Measurements from ENCODE around the gene L2HGDH. TPM values are rescaled to one million over a fixed set of nuclear protein-coding genes. Genes with fewer than 3 reads are reported as not detected.

The L2HGDH gene
- total and polyA plus RNA-seq, 9 of the 15 experiments (the other 6 are each of a cell fraction or from before 2014, with no cell fraction given): 1.7 to 16.1 (median 10.5) TPM

DNA sequence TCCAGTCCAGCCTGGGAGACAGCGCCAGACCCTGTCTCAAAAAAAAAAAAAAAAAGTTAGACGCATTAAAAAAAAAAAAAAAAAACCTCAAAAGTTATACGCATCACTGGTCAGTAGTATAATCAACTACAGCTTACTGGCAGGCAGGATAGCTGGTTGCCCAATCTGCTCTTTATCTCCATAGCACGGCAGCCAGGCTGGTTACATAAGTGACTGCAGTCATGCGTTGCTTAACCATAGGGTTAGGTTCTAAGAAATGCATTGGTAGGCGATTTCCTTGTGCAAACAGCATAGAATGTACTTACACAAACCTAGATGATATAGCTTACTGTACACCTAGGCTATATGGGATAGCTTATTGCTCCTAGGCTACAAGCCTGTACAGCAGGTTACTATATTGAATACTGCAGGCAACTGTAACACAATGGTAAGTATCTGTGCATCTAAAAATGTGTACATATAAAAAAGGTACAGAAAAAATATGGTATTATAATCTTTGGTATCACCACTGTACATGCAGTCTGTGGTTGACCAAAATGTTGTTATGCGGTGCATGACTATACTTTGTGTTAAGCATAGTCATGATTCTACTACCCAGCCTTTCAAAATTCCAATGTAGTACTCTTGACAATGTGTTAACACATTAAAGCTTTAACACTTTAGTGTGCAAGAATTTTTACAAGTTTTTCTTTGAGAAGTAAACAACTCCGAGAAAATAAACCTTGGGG is 8.1 kb downstream of the L2HGDH start:
- Histone ChIP-seq H4K20me1 (replicated peaks; ENCODE audit: control insufficient read depth, insufficient read depth, low read length) (no peaks in the 10 kb centered on the region), H3K27me3 (ENCODE audit: control insufficient read depth in 2 of 2, insufficient read depth in 2 of 2, low read length in 2 of 2) (no peaks in the 10 kb centered on the region), H3K36me3 (ENCODE audit: control insufficient read depth, insufficient read depth, low read length) (peaks cover 21% of the 10 kb centered on the region; the same call in 2 of the 3 replicates), H3K9me3 (replicated peaks; ENCODE audit: control insufficient read depth, insufficient read depth, low read depth, low read length) (no peaks in the 10 kb centered on the region), H3K4me3 (no peak overlapping the region), H2AFZ (ENCODE audit: low read depth, low read length) (peak overlapping the region; percentile 31; the same call in 1 of the 2 replicates), H3K9ac (ENCODE audit: insufficient read depth in 1 of 2, low read depth in 2 of 2, low read length in 2 of 2) (no peak overlapping the region), H3K4me1 (replicated peaks in 1 of 2; ENCODE audit: control insufficient read depth in 2 of 2, insufficient read depth in 2 of 2, low read length in 2 of 2) (peaks cover 8 to 13% of the 10 kb centered on the region in 2 experiments; a peak in 4 of 5 replicates), H3K79me2 (ENCODE audit: control insufficient read depth, insufficient read depth, low read length) (peaks cover 34% of the 10 kb centered on the region), H3K9me1 (ENCODE audit: control insufficient read depth, insufficient read depth, low read length) (no peaks in the 10 kb centered on the region), H3K4me2 (ENCODE audit: insufficient read depth, low read length) (no peak overlapping the region; the same call in 1 of the 2 replicates), H3K27ac (ENCODE audit: extremely low read depth, low read depth, low read length) (peak overlapping the region; percentile 58; the same call in 1 of the 3 replicates)
- intact Hi-C loops (cut with micrococcal nuclease): no loop called here
- FAIRE-seq (peak; percentile 82), ATAC-seq (peak; percentile 84), DNase-seq (ENCODE audit: extremely low read depth in 1 of 4, low spot score in 3 of 4) (peak in 2 of 4 experiments; percentile 37 to 67)
- in situ Hi-C loops (cut with MboI): no loop called here
- POLR2A ChIA-PET: interaction anchor here (0.6 to 1.5 kb wide), 2 partner anchors 9 to 332 kb away, joined by 3 to 7 read pairs; partner anchors contain the start of genes DMAC2L and L2HGDH
- CTCF ChIA-PET (ENCODE audit: low intra/inter-chr PET ratio): no interaction called here
- 23% methylated on average over 7 of the region's 8 CpGs for WGBS (ENCODE audit: insufficient coverage, low coverage, missing lambda C conversion rate)
- no TSS peak for BruUV-seq (replicated peaks)
- TF ChIP-seq SIRT6 (IDR thresholded peaks at IDR 0.05; ENCODE audit: low read depth, low read length) (no peak), STAT5A (IDR thresholded peaks at IDR 0.05; ENCODE audit: borderline replicate concordance, low read length) (peak; percentile 66), DPF2 (IDR thresholded peaks at IDR 0.05) (peak; percentile 46; the same call in 1 of the 2 replicates), FOXA3 (CRISPR knock-in tag; conservative IDR thresholded peaks at IDR 0.05 in 1 of 2, IDR thresholded peaks at IDR 0.05 in 1 of 2) (peak in 1 of 2 experiments; percentile 63; a peak in 2 of 4 replicates), NCOR1 (IDR thresholded peaks at IDR 0.05) (0 out of 2 replicates have a peak, but pooled peaks have one; percentile 20), ZBTB34 (CRISPR knock-in tag; IDR thresholded peaks at IDR 0.05) (no peak), CBFA2T3 (IDR thresholded peaks at IDR 0.05) (peak; percentile 74), CEBPG (CRISPR knock-in tag; IDR thresholded peaks at IDR 0.05) (peak; percentile 93), CEBPG (tag; conservative IDR thresholded peaks at IDR 0.05 in 1 of 2, IDR thresholded peaks at IDR 0.05 in 1 of 2) (peak; percentile 87 to 94), GATA2 (CRISPR knock-in tag; IDR thresholded peaks at IDR 0.05) (peak; percentile 64; the same call in 1 of the 2 replicates)
- TF ChIP-seq, protein P1, sequence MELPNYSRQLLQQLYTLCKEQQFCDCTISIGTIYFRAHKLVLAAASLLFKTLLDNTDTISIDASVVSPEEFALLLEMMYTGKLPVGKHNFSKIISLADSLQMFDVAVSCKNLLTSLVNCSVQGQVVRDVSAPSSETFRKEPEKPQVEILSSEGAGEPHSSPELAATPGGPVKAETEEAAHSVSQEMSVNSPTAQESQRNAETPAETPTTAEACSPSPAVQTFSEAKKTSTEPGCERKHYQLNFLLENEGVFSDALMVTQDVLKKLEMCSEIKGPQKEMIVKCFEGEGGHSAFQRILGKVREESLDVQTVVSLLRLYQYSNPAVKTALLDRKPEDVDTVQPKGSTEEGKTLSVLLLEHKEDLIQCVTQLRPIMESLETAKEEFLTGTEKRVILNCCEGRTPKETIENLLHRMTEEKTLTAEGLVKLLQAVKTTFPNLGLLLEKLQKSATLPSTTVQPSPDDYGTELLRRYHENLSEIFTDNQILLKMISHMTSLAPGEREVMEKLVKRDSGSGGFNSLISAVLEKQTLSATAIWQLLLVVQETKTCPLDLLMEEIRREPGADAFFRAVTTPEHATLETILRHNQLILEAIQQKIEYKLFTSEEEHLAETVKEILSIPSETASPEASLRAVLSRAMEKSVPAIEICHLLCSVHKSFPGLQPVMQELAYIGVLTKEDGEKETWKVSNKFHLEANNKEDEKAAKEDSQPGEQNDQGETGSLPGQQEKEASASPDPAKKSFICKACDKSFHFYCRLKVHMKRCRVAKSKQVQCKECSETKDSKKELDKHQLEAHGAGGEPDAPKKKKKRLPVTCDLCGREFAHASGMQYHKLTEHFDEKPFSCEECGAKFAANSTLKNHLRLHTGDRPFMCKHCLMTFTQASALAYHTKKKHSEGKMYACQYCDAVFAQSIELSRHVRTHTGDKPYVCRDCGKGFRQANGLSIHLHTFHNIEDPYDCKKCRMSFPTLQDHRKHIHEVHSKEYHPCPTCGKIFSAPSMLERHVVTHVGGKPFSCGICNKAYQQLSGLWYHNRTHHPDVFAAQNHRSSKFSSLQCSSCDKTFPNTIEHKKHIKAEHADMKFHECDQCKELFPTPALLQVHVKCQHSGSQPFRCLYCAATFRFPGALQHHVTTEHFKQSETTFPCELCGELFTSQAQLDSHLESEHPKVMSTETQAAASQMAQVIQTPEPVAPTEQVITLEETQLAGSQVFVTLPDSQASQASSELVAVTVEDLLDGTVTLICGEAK (IDR thresholded peaks at IDR 0.05): no peak
- TF ChIP-seq, protein P1 (CRISPR knock-in tag; IDR thresholded peaks at IDR 0.05): no peak
